Measurements from ENCODE around the gene SLC39A5. TPM values are rescaled to one million over a fixed set of nuclear protein-coding genes. Genes with fewer than 3 reads are reported as not detected.
"Not testable (repeated sequence)": the region's sequence is repeated elsewhere in the genome, so short reads cannot be mapped to it uniquely, and the experiment has no call there.

SLC39A5 gene
- total RNA-seq, 1 donor from 2014 or later, result not detected

DNA sequence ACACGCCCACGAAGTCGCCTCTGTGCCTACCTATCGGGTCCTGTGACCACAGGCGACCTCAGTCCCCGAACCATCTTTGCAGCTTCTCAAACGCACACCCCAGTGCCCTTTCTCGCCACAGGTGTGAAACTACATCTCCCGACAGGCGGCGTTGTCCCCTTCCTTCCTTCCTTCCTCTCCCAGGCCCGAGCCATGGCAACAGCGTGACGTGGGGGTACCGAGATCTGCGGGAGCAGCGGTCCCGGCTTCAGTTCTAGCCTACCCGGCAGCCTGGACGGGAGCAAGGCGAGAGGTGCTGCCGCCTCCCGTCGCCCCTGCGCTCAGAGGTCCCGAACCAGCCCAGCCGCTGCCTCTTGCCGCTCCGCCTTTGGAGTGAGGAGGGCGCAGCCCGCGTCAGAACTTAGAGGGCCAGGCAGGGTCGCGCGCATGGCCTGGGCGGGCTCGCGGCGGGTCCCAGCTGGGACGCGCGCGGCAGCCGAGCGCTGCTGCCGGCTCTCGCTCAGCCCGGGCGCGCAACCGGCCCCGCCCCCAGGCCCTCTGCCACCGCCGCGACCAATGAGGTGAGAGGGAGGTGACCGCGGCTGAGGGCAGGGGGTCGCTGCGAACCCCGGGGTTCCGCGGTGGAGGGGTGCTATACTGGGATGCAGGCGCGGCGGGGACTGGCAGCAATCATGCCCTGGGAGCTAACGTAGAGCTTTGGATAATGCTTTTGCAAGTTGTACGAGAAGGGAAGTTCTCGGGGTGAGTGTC, 37.0 kb downstream of the SLC39A5 start, which contains the start of gene COQ10A:
TSS of gene COQ10A (plus strand) at position 250 of the 750 bp plus-strand sequence. CDS start at position 427, 177 bp downstream.
- DNase-seq (ENCODE audit: low spot score in 2 of 2), result peak; percentile 85 to 91
- FAIRE-seq, result no peak

DNA sequence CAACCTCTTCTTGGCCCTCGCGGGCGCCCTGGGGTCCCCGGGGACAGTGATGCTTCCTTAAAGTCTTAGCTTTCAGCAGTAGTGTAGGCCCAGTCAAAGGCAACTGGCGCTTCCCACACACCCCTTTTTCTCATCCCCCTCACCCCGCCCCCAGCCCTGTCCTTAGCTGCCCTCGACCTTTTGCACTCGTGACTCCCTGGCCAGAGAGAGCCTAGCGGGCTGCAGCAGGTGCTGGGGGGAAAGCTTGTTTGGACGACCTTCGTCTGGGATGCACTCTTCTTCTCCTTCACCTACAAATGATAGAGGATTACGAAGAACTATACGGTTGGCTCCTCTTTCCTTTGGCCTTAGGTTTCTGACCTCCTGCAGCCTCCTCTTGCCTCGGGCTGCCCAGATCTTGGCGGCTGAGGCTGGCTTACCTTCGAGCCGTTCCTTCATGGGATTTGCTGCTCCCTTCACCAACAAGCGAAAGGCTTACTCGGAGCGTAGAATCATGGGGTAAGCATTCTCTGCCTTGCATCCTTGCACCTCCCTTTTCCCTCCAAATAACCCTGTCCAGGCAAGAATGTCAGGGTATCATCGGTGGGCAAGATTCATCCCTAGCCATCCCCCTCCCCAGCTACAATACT, 37.7 kb downstream of the SLC39A5 start:
- FAIRE-seq, result no peak
- DNase-seq (ENCODE audit: low spot score in 2 of 2), result peak in 1 of 2 donors; percentile 26

DNA sequence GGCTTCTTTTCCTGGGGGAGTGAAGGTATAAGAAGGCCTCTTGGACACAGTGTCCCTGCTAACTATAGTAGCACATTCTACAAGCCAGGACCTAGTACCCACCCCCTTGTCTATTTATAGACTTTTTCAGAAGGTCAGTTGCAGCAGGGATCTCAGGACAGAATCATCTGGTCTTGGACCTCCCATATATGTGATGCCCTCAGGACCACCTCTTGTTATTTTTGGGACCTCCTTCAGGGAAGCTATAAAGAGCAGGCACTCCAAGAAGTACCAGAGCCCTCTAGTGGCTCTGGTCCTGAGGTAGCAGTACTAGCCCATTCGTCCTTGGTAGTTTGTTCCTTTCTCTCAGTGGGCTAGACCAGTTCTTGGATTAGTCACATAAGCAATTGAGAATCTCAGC, 41.2 kb downstream of the SLC39A5 start:
- FAIRE-seq (no peak), DNase-seq (ENCODE audit: low spot score in 2 of 2) (no peak)

GRCh38 chr12:56272468-56272867, 42.6 kb downstream of the SLC39A5 start:
- DNase-seq (ENCODE audit: low spot score in 2 of 2); FAIRE-seq: not testable (repeated sequence)

DNA sequence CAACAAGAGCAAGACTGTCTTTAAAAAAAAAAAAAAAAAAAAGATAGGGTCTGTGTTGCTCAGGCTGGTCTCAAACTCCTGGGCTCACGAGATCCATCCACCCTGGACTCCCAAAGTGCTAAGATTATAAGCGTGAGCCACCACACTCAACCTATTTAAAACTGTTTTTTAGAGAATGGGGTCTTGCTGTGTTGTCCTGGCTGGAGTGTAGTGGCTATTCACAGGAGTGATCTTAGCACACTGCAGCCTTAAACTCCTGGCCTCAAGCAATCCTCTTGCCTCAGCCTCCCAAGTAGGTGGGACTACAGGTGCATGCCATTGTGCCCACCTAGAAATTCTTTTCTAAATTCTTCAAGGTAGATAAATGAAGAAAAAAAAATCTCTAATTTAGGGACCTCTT, 44.4 kb downstream of the SLC39A5 start:
- DNase-seq (ENCODE audit: low spot score in 2 of 2) (no peak), FAIRE-seq (no peak)

DNA sequence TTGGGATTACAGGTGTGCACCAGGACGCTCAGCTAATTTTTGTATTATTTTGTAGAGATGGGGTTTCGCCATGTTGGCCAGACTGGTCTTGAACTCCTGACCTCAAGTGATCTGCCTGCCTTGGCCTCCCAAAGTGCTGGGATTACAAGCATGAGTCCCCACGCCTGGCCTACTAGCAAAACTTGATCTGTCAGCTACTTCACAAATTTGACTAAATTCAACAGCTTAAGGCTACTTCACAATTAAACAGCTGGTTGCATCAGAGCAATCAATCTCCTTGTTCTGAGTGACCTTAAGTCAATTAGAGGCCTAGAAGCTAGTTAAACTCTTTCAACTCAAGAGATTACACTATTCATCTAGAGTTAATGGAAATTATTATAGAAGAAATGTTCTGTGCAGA, 49.1 kb downstream of the SLC39A5 start:
- FAIRE-seq, result no peak
- DNase-seq (ENCODE audit: low spot score in 2 of 2), result no peak

DNA sequence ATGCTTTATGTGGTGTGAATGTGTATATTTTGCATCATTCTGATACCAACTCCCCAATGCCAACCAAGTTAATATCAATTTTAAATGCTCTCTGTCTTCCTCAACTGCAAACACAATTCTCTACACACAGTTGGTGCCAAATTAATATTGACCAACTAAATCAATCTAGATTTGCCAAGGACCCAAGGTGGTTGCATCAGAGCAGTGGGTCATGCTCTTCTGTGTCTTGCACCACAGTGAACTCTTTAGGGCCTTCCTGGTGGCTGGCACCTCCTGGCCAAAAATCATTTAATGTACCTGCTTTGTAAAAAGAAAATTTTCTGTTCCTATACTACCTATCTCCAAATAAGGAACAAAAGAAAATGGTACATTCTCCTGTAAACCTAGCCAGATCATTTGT, 51.0 kb downstream of the SLC39A5 start:
- DNase-seq (ENCODE audit: low spot score in 2 of 2) (no peak), FAIRE-seq (no peak)

GRCh38 chr12:56282030-56282429, 52.2 kb downstream of the SLC39A5 start:
- DNase-seq (ENCODE audit: low spot score in 2 of 2) (no peak), FAIRE-seq (no peak)

- FAIRE-seq, result no peak
- DNase-seq (ENCODE audit: low spot score in 2 of 2), result no peak
These were observed 52.7 kb downstream of the SLC39A5 start for GRCh38 chr12:56282579-56282978.

DNA sequence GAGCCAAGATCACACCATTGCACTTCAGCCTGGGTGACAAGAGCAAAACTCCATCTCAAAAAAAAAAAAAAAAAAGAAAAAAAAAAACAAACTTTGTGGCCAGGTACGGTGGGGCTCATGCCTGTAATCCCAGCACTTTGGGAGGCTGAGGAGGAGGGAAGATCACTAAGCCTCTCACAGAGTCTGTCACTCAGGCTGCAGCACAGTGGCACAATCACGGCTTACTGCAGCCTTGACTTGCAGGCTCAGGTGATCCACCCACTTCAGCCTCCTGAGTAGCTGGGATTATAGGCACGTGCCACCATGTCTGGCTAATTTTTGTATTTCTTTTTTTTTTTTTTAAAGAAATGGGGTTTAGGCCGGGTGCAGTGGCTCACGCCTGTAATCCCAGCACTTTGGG, 54.4 kb downstream of the SLC39A5 start:
- not testable (repeated sequence) for FAIRE-seq; DNase-seq (ENCODE audit: low spot score in 2 of 2)

DNA sequence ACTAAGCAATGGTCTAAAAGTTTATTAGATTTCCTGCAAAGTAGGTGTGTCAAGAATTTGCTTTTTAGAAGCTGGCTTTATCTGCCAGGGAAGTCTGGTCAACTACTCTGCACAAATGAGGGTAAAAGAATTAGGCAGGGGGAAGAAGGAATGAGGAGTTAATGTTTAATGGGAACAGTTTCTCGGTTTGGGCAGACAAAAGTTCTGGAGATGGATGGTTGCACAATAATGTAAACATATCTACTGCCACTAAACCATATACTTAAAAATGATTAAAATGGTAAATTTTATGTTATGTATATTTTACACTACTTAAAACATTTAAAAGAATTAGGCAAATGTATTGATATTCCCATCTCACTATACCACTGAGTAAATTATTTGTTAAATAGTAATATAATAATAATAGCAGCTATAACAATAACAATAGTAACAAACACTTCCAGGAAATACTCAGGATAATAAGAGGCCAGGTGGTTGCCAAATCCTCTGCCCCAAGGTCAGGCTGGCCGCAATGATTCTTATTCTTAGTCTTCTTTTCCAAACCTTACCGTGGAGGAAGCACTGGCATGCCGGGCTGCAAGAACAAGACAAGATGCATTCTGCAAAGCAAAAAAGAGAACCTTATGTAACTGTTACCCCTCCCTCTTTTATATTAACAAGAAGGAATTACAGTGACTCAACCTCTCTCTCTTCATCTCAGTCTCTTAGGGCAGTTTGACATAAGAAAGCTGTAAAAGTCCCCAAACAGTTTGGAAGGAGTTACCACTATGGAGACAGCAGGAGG, 56.4 kb downstream of the SLC39A5 start:
- FAIRE-seq (no peak), DNase-seq (ENCODE audit: low spot score in 2 of 2) (no peak)

Other genes starting within 250 kb of the SLC39A5 start
- gene SUOX, start 232.8 kb upstream of the SLC39A5 start, total RNA-seq, result 8.2 TPM
- gene IKZF4, start 209.0 kb upstream of the SLC39A5 start, total RNA-seq, result 1.6 TPM
- 15.5 TPM for gene RPS26, start 188.1 kb upstream of the SLC39A5 start, total RNA-seq
- 2.0 TPM for gene ERBB3, start 149.9 kb upstream of the SLC39A5 start, total RNA-seq
- gene PA2G4, start 125.5 kb upstream of the SLC39A5 start, total RNA-seq, result 74.6 TPM
- gene RPL41, start 113.4 kb upstream of the SLC39A5 start, total RNA-seq, result 1,399 TPM
- gene ZC3H10, start 111.8 kb upstream of the SLC39A5 start, total RNA-seq, result 8.2 TPM
- gene ESYT1, start 101.8 kb upstream of the SLC39A5 start, total RNA-seq, result 26.5 TPM
- gene MYL6B, start 77.5 kb upstream of the SLC39A5 start, total RNA-seq, result 123 TPM
- 511 TPM for gene MYL6, start 71.7 kb upstream of the SLC39A5 start, total RNA-seq
- 93.3 TPM for gene SMARCC2, start 40.6 kb upstream of the SLC39A5 start, total RNA-seq
- gene RNF41, start 8.1 kb upstream of the SLC39A5 start, total RNA-seq, result 53.0 TPM
- 26.9 TPM for gene NABP2, start 5.7 kb upstream of the SLC39A5 start, total RNA-seq
- gene ANKRD52, start 28.3 kb downstream of the SLC39A5 start, total RNA-seq, result 10.2 TPM
- 12.2 TPM for gene COQ10A, start 36.9 kb downstream of the SLC39A5 start, total RNA-seq
- 83.6 TPM for gene CS, start 70.3 kb downstream of the SLC39A5 start, total RNA-seq
- 42.8 TPM for gene CNPY2, start 85.9 kb downstream of the SLC39A5 start, total RNA-seq
- 24.5 TPM for gene PAN2, start 103.9 kb downstream of the SLC39A5 start, total RNA-seq
- gene IL23A, start 108.8 kb downstream of the SLC39A5 start, total RNA-seq, result not detected
- 75.0 TPM for gene STAT2, start 130.1 kb downstream of the SLC39A5 start, total RNA-seq
- gene APOF, start 132.8 kb downstream of the SLC39A5 start, total RNA-seq, result not detected
- 2.9 TPM for gene TIMELESS, start 219.4 kb downstream of the SLC39A5 start, total RNA-seq
- gene MIP, start 224.6 kb downstream of the SLC39A5 start, total RNA-seq, result 0.41 TPM
- 1.2 TPM for gene SPRYD4, start 238.5 kb downstream of the SLC39A5 start, total RNA-seq